Measurements from ENCODE around the gene FSTL4. TPM values are rescaled to one million over a fixed set of nuclear protein-coding genes. Genes with fewer than 3 reads are reported as not detected.

Gene FSTL4
- total and polyA plus RNA-seq, 4 donors: 0.42 TPM; not detected in 3

DNA sequence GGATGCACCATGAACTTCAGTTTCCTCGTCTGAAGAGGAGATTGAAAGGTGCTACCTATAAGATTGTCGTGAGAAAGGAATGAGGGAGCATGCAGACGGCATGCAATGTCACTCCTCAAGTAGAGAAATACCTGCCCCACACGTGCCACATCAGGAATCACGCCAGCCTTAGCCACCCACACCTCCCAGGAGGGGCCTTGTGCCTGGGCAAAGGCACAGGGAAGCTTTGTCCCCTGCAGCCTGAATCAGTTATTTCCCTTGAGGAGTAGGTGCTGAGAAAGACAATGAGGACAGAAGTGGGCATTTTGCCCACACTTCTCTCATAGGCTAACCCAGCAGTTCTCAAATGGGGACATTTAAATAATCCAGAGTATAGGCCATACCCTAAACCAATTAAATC lies 31.0 kb downstream of the FSTL4 start:
- Histone ChIP-seq H3K4me1 (ENCODE audit: control insufficient read depth in 1 of 2, insufficient read depth in 2 of 2, low read length in 2 of 2) (no peaks in the 10 kb centered on the region), H3K36me3 (ENCODE audit: control insufficient read depth in 1 of 2, insufficient read depth in 2 of 2, low read length in 1 of 2) (no peaks in the 10 kb centered on the region), H3K27ac (ENCODE audit: low read depth in 1 of 2, low read length in 2 of 2) (no peak overlapping the region), H3K9me3 (ENCODE audit: control insufficient read depth, low read length) (no peaks in the 10 kb centered on the region), H3K4me3 (ENCODE audit: low read length in 2 of 2) (no peak overlapping the region), H3K27me3 (ENCODE audit: control insufficient read depth in 1 of 2, insufficient read depth in 2 of 2, low read length in 1 of 2) (no peaks in the 10 kb centered on the region)
- no peak for ATAC-seq (ENCODE audit: low FRiP score)
- WGBS, 2 donors: 62 to 72% methylated on average over 5 of the region's 5 CpGs
- no peak for DNase-seq
- intact Hi-C loops (cut with DNase I): no loop called here

DNA sequence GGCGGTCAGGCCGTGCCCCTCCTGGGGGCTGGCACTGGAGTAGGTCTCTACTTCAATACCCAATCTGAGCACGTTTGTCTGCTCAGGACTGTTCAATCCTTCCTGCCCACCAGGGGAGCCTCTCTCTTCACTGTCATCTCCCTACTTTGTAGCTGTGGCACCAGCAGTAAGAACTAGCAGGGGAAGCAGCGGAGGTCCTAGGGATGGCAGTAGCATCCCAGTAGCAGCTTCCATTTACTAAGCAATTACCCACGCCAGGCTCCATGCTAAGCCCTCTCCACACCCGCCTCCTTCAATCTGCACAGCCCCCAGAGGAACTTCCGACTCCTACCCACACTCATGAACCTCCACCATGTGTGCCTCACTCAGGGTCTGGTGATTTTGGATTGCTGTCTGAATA lies 31.7 kb downstream of the FSTL4 start:
- Histone ChIP-seq H3K4me1 (ENCODE audit: control insufficient read depth in 1 of 2, insufficient read depth in 2 of 2, low read length in 2 of 2) (no peaks in the 10 kb centered on the region), H3K36me3 (ENCODE audit: control insufficient read depth in 1 of 2, insufficient read depth in 2 of 2, low read length in 1 of 2) (no peaks in the 10 kb centered on the region), H3K9me3 (ENCODE audit: control insufficient read depth, low read length) (no peaks in the 10 kb centered on the region), H3K27me3 (ENCODE audit: control insufficient read depth in 1 of 2, insufficient read depth in 2 of 2, low read length in 1 of 2) (no peaks in the 10 kb centered on the region), H3K27ac (ENCODE audit: low read depth in 1 of 2, low read length in 2 of 2) (no peak overlapping the region), H3K4me3 (ENCODE audit: low read length in 2 of 2) (no peak overlapping the region)
- DNase-seq: no peak
- intact Hi-C loops (cut with DNase I): no loop called here
- no peak for ATAC-seq (ENCODE audit: low FRiP score)
- WGBS, 2 donors: 68 to 76% methylated on average over 7 of the region's 7 CpGs

- 70 to 73% methylated on average over 4 of the region's 4 CpGs for WGBS, 2 donors
- DNase-seq (no peak), ATAC-seq (ENCODE audit: low FRiP score) (no peak)
- no peak overlapping the region for H3K4me3 ChIP-seq (ENCODE audit: low read length in 2 of 2)
- no peaks in the 10 kb centered on the region for H3K27me3 ChIP-seq (ENCODE audit: control insufficient read depth in 1 of 2, insufficient read depth in 2 of 2, low read length in 1 of 2)
- H3K4me1 ChIP-seq (ENCODE audit: control insufficient read depth in 1 of 2, insufficient read depth in 2 of 2, low read length in 2 of 2): no peaks in the 10 kb centered on the region
- H3K36me3 ChIP-seq (ENCODE audit: control insufficient read depth in 1 of 2, insufficient read depth in 2 of 2, low read length in 1 of 2): no peaks in the 10 kb centered on the region
- intact Hi-C loops (cut with DNase I): no loop called here
- H3K9me3 ChIP-seq (ENCODE audit: control insufficient read depth, low read length): no peaks in the 10 kb centered on the region
- no peak overlapping the region for H3K27ac ChIP-seq (ENCODE audit: low read depth in 1 of 2, low read length in 2 of 2)
Measured at GRCh38 chr5:133579766-133580165, 32.6 kb downstream of the FSTL4 start.

GRCh38 chr5:133569347-133569746 lies 43.0 kb downstream of the FSTL4 start:
- intact Hi-C loops (cut with DNase I): no loop called here
- 73 to 76% methylated on average over 1 of the region's 1 CpG for WGBS, 2 donors
- H3K9me3 ChIP-seq (ENCODE audit: control insufficient read depth, low read length): no peaks in the 10 kb centered on the region
- H3K27me3 ChIP-seq (ENCODE audit: control insufficient read depth in 1 of 2, insufficient read depth in 2 of 2, low read length in 1 of 2): no peaks in the 10 kb centered on the region
- H3K36me3 ChIP-seq (ENCODE audit: control insufficient read depth in 1 of 2, insufficient read depth in 2 of 2, low read length in 1 of 2): no peaks in the 10 kb centered on the region
- H3K27ac ChIP-seq (ENCODE audit: low read depth in 1 of 2, low read length in 2 of 2): no peak overlapping the region
- no peak overlapping the region for H3K4me3 ChIP-seq (ENCODE audit: low read length in 2 of 2)
- H3K4me1 ChIP-seq (ENCODE audit: control insufficient read depth in 1 of 2, insufficient read depth in 2 of 2, low read length in 2 of 2): no peaks in the 10 kb centered on the region
- ATAC-seq (ENCODE audit: low FRiP score): no peak
- DNase-seq: no peak

- WGBS, 2 donors: 57 to 59% methylated on average over 3 of the region's 3 CpGs
- Histone ChIP-seq H3K27me3 (ENCODE audit: control insufficient read depth in 1 of 2, insufficient read depth in 2 of 2, low read length in 1 of 2) (no peaks in the 10 kb centered on the region), H3K9me3 (ENCODE audit: control insufficient read depth, low read length) (no peaks in the 10 kb centered on the region), H3K36me3 (ENCODE audit: control insufficient read depth in 1 of 2, insufficient read depth in 2 of 2, low read length in 1 of 2) (no peaks in the 10 kb centered on the region), H3K4me3 (ENCODE audit: low read length in 2 of 2) (no peak overlapping the region), H3K4me1 (ENCODE audit: control insufficient read depth in 1 of 2, insufficient read depth in 2 of 2, low read length in 2 of 2) (no peaks in the 10 kb centered on the region), H3K27ac (ENCODE audit: low read depth in 1 of 2, low read length in 2 of 2) (no peak overlapping the region)
- ATAC-seq (ENCODE audit: low FRiP score): no peak
- DNase-seq: peak in 1 of 2 donors; percentile 34
- intact Hi-C loops (cut with DNase I): no loop called here
Measured at GRCh38 chr5:133565993-133566392, 46.3 kb downstream of the FSTL4 start.

GRCh38 chr5:133564921-133565565 lies 47.3 kb downstream of the FSTL4 start:
- no peaks in the 10 kb centered on the region for H3K9me3 ChIP-seq (ENCODE audit: control insufficient read depth, low read length)
- no peaks in the 10 kb centered on the region for H3K27me3 ChIP-seq (ENCODE audit: control insufficient read depth in 1 of 2, insufficient read depth in 2 of 2, low read length in 1 of 2)
- ATAC-seq (ENCODE audit: low FRiP score): no peak
- no peak overlapping the region for H3K27ac ChIP-seq (ENCODE audit: low read depth in 1 of 2, low read length in 2 of 2)
- H3K4me3 ChIP-seq (ENCODE audit: low read length in 2 of 2): no peak overlapping the region
- no peak for DNase-seq
- no peaks in the 10 kb centered on the region for H3K4me1 ChIP-seq (ENCODE audit: control insufficient read depth in 1 of 2, insufficient read depth in 2 of 2, low read length in 2 of 2)
- intact Hi-C loops (cut with DNase I): no loop called here
- H3K36me3 ChIP-seq (ENCODE audit: control insufficient read depth in 1 of 2, insufficient read depth in 2 of 2, low read length in 1 of 2): no peaks in the 10 kb centered on the region
- WGBS, 2 donors: 34 to 35% methylated on average over 4 of the region's 4 CpGs

- DNase-seq: no peak
- Histone ChIP-seq H3K4me3 (ENCODE audit: low read length in 2 of 2) (no peak overlapping the region), H3K27ac (ENCODE audit: low read depth in 1 of 2, low read length in 2 of 2) (no peak overlapping the region), H3K27me3 (ENCODE audit: control insufficient read depth in 1 of 2, insufficient read depth in 2 of 2, low read length in 1 of 2) (no peaks in the 10 kb centered on the region), H3K9me3 (ENCODE audit: control insufficient read depth, low read length) (no peaks in the 10 kb centered on the region), H3K36me3 (ENCODE audit: control insufficient read depth in 1 of 2, insufficient read depth in 2 of 2, low read length in 1 of 2) (no peaks in the 10 kb centered on the region), H3K4me1 (ENCODE audit: control insufficient read depth in 1 of 2, insufficient read depth in 2 of 2, low read length in 2 of 2) (no peaks in the 10 kb centered on the region)
- no peak for ATAC-seq (ENCODE audit: low FRiP score)
- 33 to 47% methylated on average over 10 of the region's 10 CpGs for WGBS, 2 donors
- intact Hi-C loops (cut with DNase I): no loop called here
Measured at GRCh38 chr5:133562554-133562953, 49.8 kb downstream of the FSTL4 start.

- H3K9me3 ChIP-seq (ENCODE audit: control insufficient read depth, low read length): no peaks in the 10 kb centered on the region
- H3K27me3 ChIP-seq (ENCODE audit: control insufficient read depth in 1 of 2, insufficient read depth in 2 of 2, low read length in 1 of 2): no peaks in the 10 kb centered on the region
- no peak overlapping the region for H3K4me3 ChIP-seq (ENCODE audit: low read length in 2 of 2)
- DNase-seq (no peak), ATAC-seq (ENCODE audit: low FRiP score) (no peak)
- no peaks in the 10 kb centered on the region for H3K36me3 ChIP-seq (ENCODE audit: control insufficient read depth in 1 of 2, insufficient read depth in 2 of 2, low read length in 1 of 2)
- 62 to 65% methylated on average over 5 of the region's 5 CpGs for WGBS, 2 donors
- no peaks in the 10 kb centered on the region for H3K4me1 ChIP-seq (ENCODE audit: control insufficient read depth in 1 of 2, insufficient read depth in 2 of 2, low read length in 2 of 2)
- intact Hi-C loops (cut with DNase I): no loop called here
- H3K27ac ChIP-seq (ENCODE audit: low read depth in 1 of 2, low read length in 2 of 2): no peak overlapping the region
Measured at GRCh38 chr5:133559960-133560359, 52.4 kb downstream of the FSTL4 start.

GRCh38 chr5:133556551-133556950 lies 55.8 kb downstream of the FSTL4 start:
- intact Hi-C loops (cut with DNase I): no loop called here
- Histone ChIP-seq H3K36me3 (ENCODE audit: control insufficient read depth in 1 of 2, insufficient read depth in 2 of 2, low read length in 1 of 2) (no peaks in the 10 kb centered on the region), H3K4me1 (ENCODE audit: control insufficient read depth in 1 of 2, insufficient read depth in 2 of 2, low read length in 2 of 2) (no peaks in the 10 kb centered on the region), H3K27me3 (ENCODE audit: control insufficient read depth in 1 of 2, insufficient read depth in 2 of 2, low read length in 1 of 2) (peaks cover 0 to 2% of the 10 kb centered on the region in 2 donors), H3K27ac (ENCODE audit: low read depth in 1 of 2, low read length in 2 of 2) (no peak overlapping the region), H3K9me3 (ENCODE audit: control insufficient read depth, low read length) (no peaks in the 10 kb centered on the region), H3K4me3 (ENCODE audit: low read length in 2 of 2) (no peak overlapping the region)
- 73 to 76% methylated on average over 4 of the region's 4 CpGs for WGBS, 2 donors
- DNase-seq (no peak), ATAC-seq (ENCODE audit: low FRiP score) (no peak)
